K562 (cell line): ENCODE results near the gene EPN2. TPM values are rescaled to one million over a fixed set of nuclear protein-coding genes. Genes with fewer than 3 reads are reported as not detected.

Experiments
- ATF1 ChIP-seq, 2 experiments: fragments of 450-650 bp in 1 of 2; IDR thresholded peaks; 2 replicates each; pipeline ENCODE4 v1.6.1; 2016; ENCODE audit warnings: missing compliant biosample characterization in 1 of 2, missing genetic modification characterization in 1 of 2
- CHD2 ChIP-seq: IDR thresholded peaks from 2 replicates; pipeline ENCODE4 v1.6.1; 2011; ENCODE audit warnings: low read depth, low read length
- CREB3 ChIP-seq: fragments of 450-650 bp; conservative IDR thresholded peaks from 2 replicates; pipeline ENCODE4 v1.6.1; 2016; ENCODE audit warnings: missing genetic modification characterization, low read depth, mild to moderate bottlenecking, missing compliant biosample characterization, moderate library complexity
- HNRNPL ChIP-seq: fragments of 200-400 bp; formaldehyde crosslinking; IDR thresholded peaks from 2 replicates; pipeline ENCODE4 v1.6.1; 2017; ENCODE audit warnings: low read depth, mild to moderate bottlenecking, low read length
- LCOR ChIP-seq: sonication (generic); formaldehyde crosslinking; IDR thresholded peaks from 2 replicates; pipeline ENCODE4 v1.8.0; 2022; ENCODE audit warnings: mild to moderate bottlenecking, missing genetic modification reagents
- MTA2 ChIP-seq: fragments of 450-650 bp; IDR thresholded peaks from 2 replicates; pipeline ENCODE4 v1.6.1; 2016; ENCODE audit warnings: low read depth
- MYNN ChIP-seq, 2 experiments: sonication (generic); formaldehyde crosslinking in 1 of 2; IDR thresholded peaks; 2 replicates each; pipeline versions ENCODE4 v1.5.0 to v1.6.1; 2016 to 2020; ENCODE audit warnings: antibody characterized with exemption in 1 of 2, missing genetic modification reagents in 1 of 2
- NUFIP1 ChIP-seq: fragments of 450-650 bp; IDR thresholded peaks from 2 replicates; pipeline ENCODE4 v1.6.1; 2018; ENCODE audit not compliant: partially characterized antibody
- PCBP2 ChIP-seq: fragments of 200-400 bp; formaldehyde crosslinking; IDR thresholded peaks from 2 replicates; pipeline ENCODE4 v1.6.1; 2018; ENCODE audit warnings: low read length, low read depth, mild to moderate bottlenecking, moderate library complexity; ENCODE audit not compliant: poor library complexity, severe bottlenecking
- PKNOX1 ChIP-seq: fragments of 450-650 bp; IDR thresholded peaks from 2 replicates; pipeline ENCODE4 v1.6.1; 2016
- PRPF4 ChIP-seq: fragments of 200-400 bp; formaldehyde crosslinking; IDR thresholded peaks from one replicate; pipeline ENCODE4 v1.6.1; 2017; ENCODE audit warnings: low read length, low read depth, mild to moderate bottlenecking; ENCODE audit not compliant: insufficient read depth, poor library complexity, severe bottlenecking
- PTTG1 ChIP-seq: fragments of 450-650 bp; IDR thresholded peaks from 2 replicates; pipeline ENCODE4 v1.6.1; 2016; ENCODE audit warnings: low read depth, mild to moderate bottlenecking, missing genetic modification characterization, missing compliant biosample characterization
- SPI1 ChIP-seq: IDR thresholded peaks from 2 replicates; pipeline ENCODE4 v1.6.1; 2011; ENCODE audit warnings: low read depth, low read length, control low read depth, borderline replicate concordance
- THAP12 ChIP-seq: fragments of 250-450 bp; sonication (Bioruptor Pico); IDR thresholded peaks from 2 replicates; pipeline ENCODE4 v1.9.0; 2021; ENCODE audit warnings: mild to moderate bottlenecking, inconsistent platforms
- VEZF1 ChIP-seq: fragments of 200-800 bp; sonication (Bioruptor generic); IDR thresholded peaks from 2 replicates; pipeline ENCODE4 v1.6.1; 2017; ENCODE audit warnings: missing genetic modification characterization, missing compliant biosample characterization
- ZNF239 ChIP-seq: fragments of 250-450 bp; sonication (Bioruptor Pico); IDR thresholded peaks from 2 replicates; pipeline ENCODE4 v1.4.0; 2020; ENCODE audit warnings: mild to moderate bottlenecking
- ZNF395 ChIP-seq: fragments of 200-800 bp; sonication (Bioruptor generic); IDR thresholded peaks from 2 replicates; pipeline ENCODE4 v1.6.1; 2017; ENCODE audit warnings: missing genetic modification characterization, missing compliant biosample characterization
- polyA plus RNA-seq, 8 experiments: library from polyadenylated mRNA; depleted of rRNA in 4 of 8; stranded (reverse) in 5 of 8; unstranded in 3 of 8; fragments of >200 nt; fragmentation: Nextera tagmentation in 2 of 8; fragmentation: Illumina TruSeq in 1 of 8; extraction: Ambion mirVana in 2 of 8; extraction: Trizol in 1 of 8; gene quantifications; 2 replicates each; pipeline versions ENCODE4 v1.2.1 to v1.2.3, GENCODE V29; 2011 to 2014; ENCODE audit warnings: inconsistent platforms in 1 of 8, missing spikeins in 1 of 8
- total RNA-seq, 7 experiments: library from RNA; depleted of rRNA in 6 of 7; stranded (reverse); fragments of >200 nt in 6 of 7; fragmentation: Illumina TruSeq in 2 of 7; extraction: Trizol in 2 of 7; gene quantifications; 2 replicates each; pipeline versions ENCODE4 v1.2.1 to v1.2.3, GENCODE V29; 2011 to 2021; ENCODE audit warnings: low replicate concordance in 1 of 7

The EPN2 gene
- total and polyA plus RNA-seq, 9 of the 15 experiments (the other 6 are each of a cell fraction or from before 2014, with no cell fraction given): 1.0 to 12.9 (median 8.9) TPM

- TF ChIP-seq CREB3 (tag) (no peak), HNRNPL (no peak), PTTG1 (tag) (no peak), THAP12 (CRISPR knock-in tag) (no peak), NUFIP1 (no peak), PCBP2 (no peak), LCOR (CRISPR knock-in tag) (no peak), MTA2 (peak; percentile 60), ZNF239 (CRISPR knock-in tag) (no peak), PRPF4 (no peak), SPI1 (peak; percentile 78; the same call in 1 of the 2 replicates), VEZF1 (peak; percentile 71), ZNF395 (CRISPR knock-in tag) (no peak), ATF1 (CRISPR knock-in tag; IDR thresholded peaks at IDR 0.05) (no peak), ATF1 (tag; IDR thresholded peaks at IDR 0.05) (peak; percentile 42; the same call in 1 of the 2 replicates), PKNOX1 (peak; percentile 93), MYNN (IDR thresholded peaks at IDR 0.05) (0 out of 2 replicates have a peak, but pooled peaks have one; percentile 25), MYNN (CRISPR knock-in tag; IDR thresholded peaks at IDR 0.05) (no peak), CHD2 (no peak)
Measured at GRCh38 chr17:19270704-19271611, 33.8 kb downstream of the EPN2 start (continued).
